ENCODE results near the gene ZNF629.

The ZNF629 gene

GRCh38 chr16:30767767-30768465, 19.1 kb downstream of the ZNF629 start:
- DNase-seq (ENCODE audit: low read depth) = no peak
- no peak overlapping the region for H3K4me3 ChIP-seq (ENCODE audit: low read depth, low read length)
- no peak for TF ChIP-seq CTCF (IDR thresholded peaks at IDR 0.05; ENCODE audit: low read depth, low read length, missing control alignments)
- in situ Hi-C loops (cut with HindIII; ENCODE audit: low sequenced_read_pairs) = no loop called here

GRCh38 chr16:30766933-30767284, 20.1 kb downstream of the ZNF629 start:
- in situ Hi-C loops (cut with HindIII; ENCODE audit: low sequenced_read_pairs) = no loop called here
- DNase-seq (ENCODE audit: low read depth) = no peak

GRCh38 chr16:30766206-30766932, 20.6 kb downstream of the ZNF629 start:
- TF ChIP-seq CTCF (IDR thresholded peaks at IDR 0.05; ENCODE audit: low read depth, low read length, missing control alignments) = no peak
- no peak for DNase-seq (ENCODE audit: low read depth)
- in situ Hi-C loops (cut with HindIII; ENCODE audit: low sequenced_read_pairs) = no loop called here
- H3K4me3 ChIP-seq (ENCODE audit: low read depth, low read length) = no peak overlapping the region

More at GRCh38 chr16:30766933-30767284, 20.1 kb downstream of the ZNF629 start:
- H3K4me3 ChIP-seq (ENCODE audit: low read depth, low read length) = no peak overlapping the region
- TF ChIP-seq CTCF (IDR thresholded peaks at IDR 0.05; ENCODE audit: low read depth, low read length, missing control alignments) = no peak

- DNase-seq (ENCODE audit: low read depth) = no peak
- no peak overlapping the region for H3K4me3 ChIP-seq (ENCODE audit: low read depth, low read length)
- in situ Hi-C loops (cut with HindIII; ENCODE audit: low sequenced_read_pairs) = no loop called here
- TF ChIP-seq CTCF (IDR thresholded peaks at IDR 0.05; ENCODE audit: low read depth, low read length, missing control alignments) = no peak
Observed at GRCh38 chr16:30764816-30765465, 22.1 kb downstream of the ZNF629 start.

- no peak for DNase-seq (ENCODE audit: low read depth)
- in situ Hi-C loops (cut with HindIII; ENCODE audit: low sequenced_read_pairs) = no loop called here
- no peak overlapping the region for H3K4me3 ChIP-seq (ENCODE audit: low read depth, low read length)
- TF ChIP-seq CTCF (IDR thresholded peaks at IDR 0.05; ENCODE audit: low read depth, low read length, missing control alignments) = no peak
Observed at GRCh38 chr16:30764086-30764485, 22.9 kb downstream of the ZNF629 start.

GRCh38 chr16:30762991-30763725, 23.8 kb downstream of the ZNF629 start:
- in situ Hi-C loops (cut with HindIII; ENCODE audit: low sequenced_read_pairs) = no loop called here
- DNase-seq (ENCODE audit: low read depth) = no peak
- TF ChIP-seq CTCF (IDR thresholded peaks at IDR 0.05; ENCODE audit: low read depth, low read length, missing control alignments) = no peak
- peak overlapping the region; percentile 74 for H3K4me3 ChIP-seq (ENCODE audit: low read depth, low read length)
